DND-41 (cell line): Measurements from ENCODE around the gene PAQR6.
A peak's percentile ranks its signal among the peaks of the same experiment; 100 is the strongest.

ENCODE experiments used
- ATAC-seq: fragments of 200-7000 bp; cut with Tn5 transposase; 3 replicates; pipeline ENCODE4 v1.9.1; 2021; ENCODE audit warnings: low read depth; ENCODE audit not compliant: insufficient read depth
- DNase-seq: peaks from one replicate; pipeline ENCODE4 v3.0.0-alpha.2; 2020
- H2AFZ ChIP-seq: 2 replicates; pipeline ENCODE4 v1.6.0; 2012; ENCODE audit warnings: low read depth, low read length
- H3K27ac ChIP-seq: 2 replicates; pipeline ENCODE4 v1.5.1; 2012; ENCODE audit warnings: low read length, inconsistent platforms
- H3K27me3 ChIP-seq: fragments of 200-600 bp; sonication (generic); 2 replicates; pipeline ENCODE4 v1.6.0; 2012; ENCODE audit warnings: low read length, mild to moderate bottlenecking, inconsistent platforms; ENCODE audit not compliant: insufficient read depth, poor library complexity
- H3K36me3 ChIP-seq: 2 replicates; pipeline ENCODE4 v1.5.1; 2012; ENCODE audit warnings: low read length, inconsistent platforms; ENCODE audit not compliant: insufficient read depth
- H3K4me1 ChIP-seq: 2 replicates; pipeline ENCODE4 v1.5.1; 2012; ENCODE audit warnings: mild to moderate bottlenecking, low read length; ENCODE audit not compliant: insufficient read depth
- H3K4me2 ChIP-seq: 2 replicates; pipeline ENCODE4 v1.6.0; 2012; ENCODE audit warnings: mild to moderate bottlenecking, moderate library complexity, low read length, inconsistent platforms; ENCODE audit not compliant: insufficient read depth
- H3K4me3 ChIP-seq, 2 experiments: fragments of 200-600 bp in 1 of 2; shearing (Covaris generic) in 1 of 2; 2 replicates each; pipeline ENCODE4 v1.5.1; 2012 to 2016; ENCODE audit warnings: inconsistent platforms in 2 of 2, low read length in 2 of 2, mild to moderate bottlenecking in 2 of 2, low read depth in 1 of 2, moderate library complexity in 1 of 2
- H3K79me2 ChIP-seq: 2 replicates; pipeline ENCODE4 v1.6.0; 2012; ENCODE audit warnings: low read length, inconsistent platforms; ENCODE audit not compliant: insufficient read depth
- H3K9ac ChIP-seq: 2 replicates; pipeline ENCODE4 v1.6.0; 2012; ENCODE audit warnings: low read depth, mild to moderate bottlenecking, inconsistent platforms, low read length, moderate library complexity
- H3K9me3 ChIP-seq: 2 replicates; pipeline ENCODE4 v1.5.1; 2012; ENCODE audit warnings: low read length, moderate library complexity, mild to moderate bottlenecking, inconsistent platforms; ENCODE audit not compliant: insufficient read depth, severe bottlenecking
- H4K20me1 ChIP-seq: 2 replicates; pipeline ENCODE4 v1.6.0; 2012; ENCODE audit warnings: low read length; ENCODE audit not compliant: insufficient read depth
- EZH2 ChIP-seq: IDR thresholded peaks from 3 replicates; pipeline ENCODE4 v1.6.1; 2012; ENCODE audit warnings: borderline replicate concordance, low read depth, mild to moderate bottlenecking, moderate library complexity, low read length, inconsistent platforms; ENCODE audit not compliant: severe bottlenecking
- TF ChIP-seq, protein P1 (sequence below): IDR thresholded peaks from 2 replicates; pipeline ENCODE4 v1.5.1; 2012; ENCODE audit warnings: borderline replicate concordance, low read length, moderate library complexity, mild to moderate bottlenecking; ENCODE audit not compliant: poor library complexity, severe bottlenecking; ENCODE audit errors: extremely low read depth

Gene PAQR6

DNA sequence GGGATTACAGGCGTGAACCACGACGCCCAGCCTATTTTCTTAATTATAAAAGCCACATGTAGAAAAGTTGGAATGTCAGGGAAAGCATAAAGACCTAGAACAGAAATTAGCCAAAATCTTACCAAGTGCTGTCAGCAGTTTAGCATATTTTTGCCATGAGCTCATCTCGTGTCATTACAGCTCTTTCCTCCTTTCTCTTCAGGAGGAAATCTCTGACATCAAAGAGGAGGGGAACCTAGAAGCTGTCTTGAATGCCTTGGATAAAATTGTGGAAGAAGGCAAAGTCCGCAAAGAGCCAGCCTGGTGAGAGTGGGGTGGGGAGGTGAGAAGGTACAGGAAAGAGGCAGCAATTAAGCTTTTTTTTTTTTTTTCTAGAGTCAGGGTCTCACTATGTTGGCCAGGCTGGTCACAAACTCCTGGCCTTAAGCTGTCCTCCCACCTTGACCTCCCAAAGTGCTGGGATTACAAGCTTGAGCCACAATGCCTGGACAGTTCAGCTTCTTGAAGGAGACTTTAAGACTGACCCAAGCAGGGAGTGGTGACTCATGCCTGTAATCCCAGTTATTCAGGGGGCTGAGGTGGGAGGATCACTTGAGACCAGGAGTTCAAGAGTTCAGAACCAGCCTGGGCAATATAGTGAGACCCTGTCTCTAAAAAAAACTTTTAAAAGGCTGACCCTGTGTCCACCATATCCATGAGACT lies 14.3 kb downstream of the PAQR6 start:
- no peak for ATAC-seq
- Histone ChIP-seq H2AFZ (no peak overlapping the region), H3K4me3 (no peak overlapping the region), H4K20me1 (no peaks in the 10 kb centered on the region; the same call in 1 of the 2 replicates), H3K9me3 (no peaks in the 10 kb centered on the region), H3K36me3 (peaks cover 39% of the 10 kb centered on the region), H3K79me2 (no peaks in the 10 kb centered on the region), H3K9ac (no peak overlapping the region), H3K4me2 (no peak overlapping the region), H3K27me3 (no peaks in the 10 kb centered on the region), H3K4me1 (no peaks in the 10 kb centered on the region), H3K27ac (no peak overlapping the region)
- DNase-seq, result no peak
- TF ChIP-seq, protein P1, sequence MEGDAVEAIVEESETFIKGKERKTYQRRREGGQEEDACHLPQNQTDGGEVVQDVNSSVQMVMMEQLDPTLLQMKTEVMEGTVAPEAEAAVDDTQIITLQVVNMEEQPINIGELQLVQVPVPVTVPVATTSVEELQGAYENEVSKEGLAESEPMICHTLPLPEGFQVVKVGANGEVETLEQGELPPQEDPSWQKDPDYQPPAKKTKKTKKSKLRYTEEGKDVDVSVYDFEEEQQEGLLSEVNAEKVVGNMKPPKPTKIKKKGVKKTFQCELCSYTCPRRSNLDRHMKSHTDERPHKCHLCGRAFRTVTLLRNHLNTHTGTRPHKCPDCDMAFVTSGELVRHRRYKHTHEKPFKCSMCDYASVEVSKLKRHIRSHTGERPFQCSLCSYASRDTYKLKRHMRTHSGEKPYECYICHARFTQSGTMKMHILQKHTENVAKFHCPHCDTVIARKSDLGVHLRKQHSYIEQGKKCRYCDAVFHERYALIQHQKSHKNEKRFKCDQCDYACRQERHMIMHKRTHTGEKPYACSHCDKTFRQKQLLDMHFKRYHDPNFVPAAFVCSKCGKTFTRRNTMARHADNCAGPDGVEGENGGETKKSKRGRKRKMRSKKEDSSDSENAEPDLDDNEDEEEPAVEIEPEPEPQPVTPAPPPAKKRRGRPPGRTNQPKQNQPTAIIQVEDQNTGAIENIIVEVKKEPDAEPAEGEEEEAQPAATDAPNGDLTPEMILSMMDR, result no peak
- TF ChIP-seq EZH2, result no peak

DNA sequence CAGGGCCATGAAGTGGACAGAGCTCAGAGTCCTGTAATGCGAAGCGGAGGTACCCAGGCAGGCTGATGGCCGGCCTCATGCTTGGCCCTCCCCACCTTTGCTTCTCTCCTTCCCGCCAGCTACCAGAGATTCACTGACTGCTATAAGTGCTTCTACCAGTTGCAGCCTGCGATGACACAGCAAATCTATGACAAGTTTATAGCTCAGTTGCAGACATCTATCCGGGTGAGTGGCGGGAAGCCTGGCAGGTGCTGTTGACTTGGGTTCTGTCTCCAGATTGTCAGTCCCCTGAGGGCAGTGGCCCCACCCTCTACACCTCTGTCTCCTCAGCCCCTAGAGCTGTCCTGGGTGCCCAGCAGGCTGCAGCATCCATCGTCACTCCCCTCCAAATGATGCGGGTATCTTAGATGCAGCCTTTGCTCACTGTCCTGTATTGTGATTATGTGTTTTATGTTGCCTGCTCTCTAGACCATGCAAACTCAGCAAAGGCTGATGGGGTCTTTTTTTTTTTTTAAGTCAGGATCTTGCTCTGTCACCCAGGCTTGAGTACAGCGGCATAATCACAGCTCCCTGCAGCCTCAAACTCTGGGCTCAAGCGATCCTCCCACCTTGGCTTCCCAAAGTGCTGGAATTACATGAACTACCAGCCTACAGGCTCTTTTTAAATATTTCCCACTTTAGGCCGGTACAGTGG lies 15.5 kb downstream of the PAQR6 start:
- no peaks in the 10 kb centered on the region; the same call in 1 of the 2 replicates for H4K20me1 ChIP-seq
- H3K79me2 ChIP-seq, result no peaks in the 10 kb centered on the region
- H3K36me3 ChIP-seq, result peaks cover 31% of the 10 kb centered on the region
- TF ChIP-seq, protein P1, result no peak
- TF ChIP-seq EZH2, result no peak
- H3K27me3 ChIP-seq, result no peaks in the 10 kb centered on the region
- H3K9me3 ChIP-seq, result no peaks in the 10 kb centered on the region
- no peaks in the 10 kb centered on the region for H3K4me1 ChIP-seq
- no peak overlapping the region for H3K4me2 ChIP-seq
- no peak overlapping the region for H3K9ac ChIP-seq
- ATAC-seq, result peak; percentile 14; the same call in 1 of the 3 replicates
- no peak for DNase-seq
- no peak overlapping the region for H3K27ac ChIP-seq
- H2AFZ ChIP-seq, result no peak overlapping the region
- no peak overlapping the region for H3K4me3 ChIP-seq

- Histone ChIP-seq H4K20me1 (no peaks in the 10 kb centered on the region; the same call in 1 of the 2 replicates), H2AFZ (no peak overlapping the region), H3K9me3 (no peaks in the 10 kb centered on the region), H3K9ac (no peak overlapping the region), H3K36me3 (peaks cover 22% of the 10 kb centered on the region), H3K4me2 (no peak overlapping the region), H3K27ac (no peak overlapping the region), H3K4me3 (no peak overlapping the region), H3K79me2 (no peaks in the 10 kb centered on the region), H3K4me1 (no peaks in the 10 kb centered on the region), H3K27me3 (no peaks in the 10 kb centered on the region)
- ATAC-seq (no peak), DNase-seq (no peak)
- TF ChIP-seq EZH2, result no peak
- TF ChIP-seq, protein P1, result no peak
Observed at GRCh38 chr1:156230473-156230837, 17.4 kb downstream of the PAQR6 start.
